ENCODE measurements around the gene RCAN2.

DNA sequence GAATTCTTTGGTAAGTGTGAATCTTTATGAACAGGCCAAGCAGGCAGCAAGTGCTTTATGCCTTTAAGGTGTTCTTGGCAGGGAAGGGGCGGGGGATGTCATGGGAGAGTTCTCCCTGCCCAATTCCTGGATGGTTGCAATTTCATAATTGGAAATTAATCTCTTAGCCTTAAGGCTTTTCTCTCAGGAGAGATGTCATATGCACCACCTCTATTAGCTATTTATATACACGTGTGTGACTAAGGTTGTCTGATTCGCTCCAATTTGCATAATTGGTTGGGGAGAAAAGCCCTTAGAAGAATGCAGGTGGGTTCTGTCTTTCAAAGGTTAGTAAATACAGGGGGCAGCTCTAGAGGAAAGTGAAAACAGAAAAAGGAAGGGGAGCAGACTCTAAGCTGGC lies 315.3 kb downstream of the RCAN2 start:
- TF ChIP-seq RFX1 (IDR thresholded peaks at IDR 0.05) = no peak
- TF ChIP-seq, protein P1, sequence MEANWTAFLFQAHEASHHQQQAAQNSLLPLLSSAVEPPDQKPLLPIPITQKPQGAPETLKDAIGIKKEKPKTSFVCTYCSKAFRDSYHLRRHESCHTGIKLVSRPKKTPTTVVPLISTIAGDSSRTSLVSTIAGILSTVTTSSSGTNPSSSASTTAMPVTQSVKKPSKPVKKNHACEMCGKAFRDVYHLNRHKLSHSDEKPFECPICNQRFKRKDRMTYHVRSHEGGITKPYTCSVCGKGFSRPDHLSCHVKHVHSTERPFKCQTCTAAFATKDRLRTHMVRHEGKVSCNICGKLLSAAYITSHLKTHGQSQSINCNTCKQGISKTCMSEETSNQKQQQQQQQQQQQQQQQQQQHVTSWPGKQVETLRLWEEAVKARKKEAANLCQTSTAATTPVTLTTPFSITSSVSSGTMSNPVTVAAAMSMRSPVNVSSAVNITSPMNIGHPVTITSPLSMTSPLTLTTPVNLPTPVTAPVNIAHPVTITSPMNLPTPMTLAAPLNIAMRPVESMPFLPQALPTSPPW (CRISPR knock-in tag; IDR thresholded peaks at IDR 0.05) = no peak
- no peak for TF ChIP-seq MEF2A (IDR thresholded peaks at IDR 0.05; ENCODE audit: control insufficient read depth, low read depth, low read length)
- TF ChIP-seq, protein P2, sequence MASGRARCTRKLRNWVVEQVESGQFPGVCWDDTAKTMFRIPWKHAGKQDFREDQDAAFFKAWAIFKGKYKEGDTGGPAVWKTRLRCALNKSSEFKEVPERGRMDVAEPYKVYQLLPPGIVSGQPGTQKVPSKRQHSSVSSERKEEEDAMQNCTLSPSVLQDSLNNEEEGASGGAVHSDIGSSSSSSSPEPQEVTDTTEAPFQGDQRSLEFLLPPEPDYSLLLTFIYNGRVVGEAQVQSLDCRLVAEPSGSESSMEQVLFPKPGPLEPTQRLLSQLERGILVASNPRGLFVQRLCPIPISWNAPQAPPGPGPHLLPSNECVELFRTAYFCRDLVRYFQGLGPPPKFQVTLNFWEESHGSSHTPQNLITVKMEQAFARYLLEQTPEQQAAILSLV (tag; IDR thresholded peaks at IDR 0.05) = no peak
- TF ChIP-seq ATF1 (CRISPR knock-in tag; IDR thresholded peaks at IDR 0.05) = no peak
- TF ChIP-seq ATF1 (tag; IDR thresholded peaks at IDR 0.05) = no peak
- no peak for TF ChIP-seq EZH2 (IDR thresholded peaks at IDR 0.05; ENCODE audit: borderline replicate concordance, low read depth, low read length)
- no peak for TF ChIP-seq ZNF274 (IDR thresholded peaks at IDR 0.05; ENCODE audit: borderline replicate concordance, low read depth, low read length)
- TF ChIP-seq, protein P3, sequence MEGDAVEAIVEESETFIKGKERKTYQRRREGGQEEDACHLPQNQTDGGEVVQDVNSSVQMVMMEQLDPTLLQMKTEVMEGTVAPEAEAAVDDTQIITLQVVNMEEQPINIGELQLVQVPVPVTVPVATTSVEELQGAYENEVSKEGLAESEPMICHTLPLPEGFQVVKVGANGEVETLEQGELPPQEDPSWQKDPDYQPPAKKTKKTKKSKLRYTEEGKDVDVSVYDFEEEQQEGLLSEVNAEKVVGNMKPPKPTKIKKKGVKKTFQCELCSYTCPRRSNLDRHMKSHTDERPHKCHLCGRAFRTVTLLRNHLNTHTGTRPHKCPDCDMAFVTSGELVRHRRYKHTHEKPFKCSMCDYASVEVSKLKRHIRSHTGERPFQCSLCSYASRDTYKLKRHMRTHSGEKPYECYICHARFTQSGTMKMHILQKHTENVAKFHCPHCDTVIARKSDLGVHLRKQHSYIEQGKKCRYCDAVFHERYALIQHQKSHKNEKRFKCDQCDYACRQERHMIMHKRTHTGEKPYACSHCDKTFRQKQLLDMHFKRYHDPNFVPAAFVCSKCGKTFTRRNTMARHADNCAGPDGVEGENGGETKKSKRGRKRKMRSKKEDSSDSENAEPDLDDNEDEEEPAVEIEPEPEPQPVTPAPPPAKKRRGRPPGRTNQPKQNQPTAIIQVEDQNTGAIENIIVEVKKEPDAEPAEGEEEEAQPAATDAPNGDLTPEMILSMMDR (IDR thresholded peaks at IDR 0.05 in 2 of 3, conservative IDR thresholded peaks at IDR 0.05 in 1 of 3; ENCODE audit: insufficient read depth in 2 of 3, low read depth in 1 of 3, low read length in 3 of 3) = no peak
- TF ChIP-seq, protein P4, sequence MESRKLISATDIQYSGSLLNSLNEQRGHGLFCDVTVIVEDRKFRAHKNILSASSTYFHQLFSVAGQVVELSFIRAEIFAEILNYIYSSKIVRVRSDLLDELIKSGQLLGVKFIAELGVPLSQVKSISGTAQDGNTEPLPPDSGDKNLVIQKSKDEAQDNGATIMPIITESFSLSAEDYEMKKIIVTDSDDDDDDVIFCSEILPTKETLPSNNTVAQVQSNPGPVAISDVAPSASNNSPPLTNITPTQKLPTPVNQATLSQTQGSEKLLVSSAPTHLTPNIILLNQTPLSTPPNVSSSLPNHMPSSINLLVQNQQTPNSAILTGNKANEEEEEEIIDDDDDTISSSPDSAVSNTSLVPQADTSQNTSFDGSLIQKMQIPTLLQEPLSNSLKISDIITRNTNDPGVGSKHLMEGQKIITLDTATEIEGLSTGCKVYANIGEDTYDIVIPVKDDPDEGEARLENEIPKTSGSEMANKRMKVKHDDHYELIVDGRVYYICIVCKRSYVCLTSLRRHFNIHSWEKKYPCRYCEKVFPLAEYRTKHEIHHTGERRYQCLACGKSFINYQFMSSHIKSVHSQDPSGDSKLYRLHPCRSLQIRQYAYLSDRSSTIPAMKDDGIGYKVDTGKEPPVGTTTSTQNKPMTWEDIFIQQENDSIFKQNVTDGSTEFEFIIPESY (CRISPR knock-in tag; IDR thresholded peaks at IDR 0.05) = no peak
- TF ChIP-seq HCFC1 (IDR thresholded peaks at IDR 0.05; ENCODE audit: low read depth, low read length) = no peak
- TF ChIP-seq RCOR1 (IDR thresholded peaks at IDR 0.05; ENCODE audit: borderline replicate concordance in 1 of 2, low read depth in 2 of 2, low read length in 2 of 2) = no peak

Measured in K562 (cell line).